Measurements from ENCODE around the gene RCC2. TPM values are rescaled to one million over a fixed set of nuclear protein-coding genes. Genes with fewer than 3 reads are reported as not detected.
A peak's percentile ranks its signal among the peaks of the same experiment; 100 is the strongest.

The RCC2 gene
- polyA plus RNA-seq, 1 donor (not counting 4 experiments of a cell fraction or from before 2014, with no cell fraction given): 45.2 TPM

- TF ChIP-seq CTCF (optimal IDR thresholded peaks at IDR 0.05 in 1 of 3, IDR thresholded peaks at IDR 0.05 in 1 of 3, conservative IDR thresholded peaks at IDR 0.05 in 1 of 3; ENCODE audit: extremely low read depth in 1 of 3, insufficient read depth in 2 of 3, low read length in 3 of 3): no peak
- no peak for TF ChIP-seq EZH2 (IDR thresholded peaks at IDR 0.05; ENCODE audit: low read length)
- no peak overlapping the region for H2AFZ ChIP-seq (ENCODE audit: control insufficient read depth, low read length)
- FAIRE-seq (no peak), DNase-seq (ENCODE audit: low read depth, low spot score) (no peak)
- H3K4me2 ChIP-seq (ENCODE audit: control insufficient read depth, extremely low read depth, insufficient read depth, low read depth, low read length): no peak overlapping the region
- no peaks in the 10 kb centered on the region for H4K20me1 ChIP-seq (ENCODE audit: control insufficient read depth, extremely low read depth, insufficient read depth, low read length)
- no peak overlapping the region for H3K27ac ChIP-seq (ENCODE audit: control insufficient read depth, insufficient read depth, low read length)
- H3K9ac ChIP-seq (ENCODE audit: control insufficient read depth, extremely low read depth, insufficient read depth, low read length): no peak overlapping the region
- no peaks in the 10 kb centered on the region for H3K36me3 ChIP-seq (ENCODE audit: control insufficient read depth in 2 of 2, extremely low read depth in 1 of 2, insufficient read depth in 2 of 2, low read length in 2 of 2)
- H3K79me2 ChIP-seq (ENCODE audit: control insufficient read depth, insufficient read depth, low read length): no peaks in the 10 kb centered on the region
- no peaks in the 10 kb centered on the region for H3K27me3 ChIP-seq (ENCODE audit: control insufficient read depth, extremely low read depth, insufficient read depth, low read length)
- H3K9me3 ChIP-seq (ENCODE audit: control insufficient read depth, low read depth, low read length): no peaks in the 10 kb centered on the region
- dilution Hi-C loops (cut with MboI; ENCODE audit: extremely low pct_ligation_motif_present, low sequenced_read_pairs): no loop called here
- peaks cover under 1% of the 10 kb centered on the region for H3K4me1 ChIP-seq (ENCODE audit: control insufficient read depth, extremely low read depth, insufficient read depth, low read length)
- H3K9me1 ChIP-seq (ENCODE audit: control insufficient read depth, extremely low read depth, insufficient read depth, low read length): no peaks in the 10 kb centered on the region
- H3K4me3 ChIP-seq (ENCODE audit: control insufficient read depth in 2 of 3, extremely low read depth in 1 of 3, insufficient read depth in 2 of 3, low read depth in 1 of 3, low read length in 3 of 3): no peak overlapping the region
Measured at GRCh38 chr1:17360272-17360956, 79.1 kb downstream of the RCC2 start.

- H3K27ac ChIP-seq (ENCODE audit: control insufficient read depth, insufficient read depth, low read length): no peak overlapping the region
- dilution Hi-C loops (cut with MboI; ENCODE audit: extremely low pct_ligation_motif_present, low sequenced_read_pairs): loop anchor here (10.0 kb wide), 1 partner anchor 75 kb away; no protein-coding TSS in a partner anchor
Measured at GRCh38 chr1:17359808-17360207, 79.7 kb downstream of the RCC2 start.

More at GRCh38 chr1:17359808-17360207, 79.7 kb downstream of the RCC2 start:
- H3K9me3 ChIP-seq (ENCODE audit: control insufficient read depth, low read depth, low read length): no peaks in the 10 kb centered on the region
- peak overlapping the region; percentile 12 for H2AFZ ChIP-seq (ENCODE audit: control insufficient read depth, low read length)
- no peak overlapping the region for H3K4me2 ChIP-seq (ENCODE audit: control insufficient read depth, extremely low read depth, insufficient read depth, low read depth, low read length)
- H3K36me3 ChIP-seq (ENCODE audit: control insufficient read depth in 2 of 2, extremely low read depth in 1 of 2, insufficient read depth in 2 of 2, low read length in 2 of 2): no peaks in the 10 kb centered on the region
- no peaks in the 10 kb centered on the region for H3K9me1 ChIP-seq (ENCODE audit: control insufficient read depth, extremely low read depth, insufficient read depth, low read length)
- no peaks in the 10 kb centered on the region for H4K20me1 ChIP-seq (ENCODE audit: control insufficient read depth, extremely low read depth, insufficient read depth, low read length)
- H3K27me3 ChIP-seq (ENCODE audit: control insufficient read depth, extremely low read depth, insufficient read depth, low read length): no peaks in the 10 kb centered on the region
- H3K79me2 ChIP-seq (ENCODE audit: control insufficient read depth, insufficient read depth, low read length): no peaks in the 10 kb centered on the region
- FAIRE-seq (no peak), DNase-seq (ENCODE audit: low read depth, low spot score) (no peak)
- H3K4me1 ChIP-seq (ENCODE audit: control insufficient read depth, extremely low read depth, insufficient read depth, low read length): no peaks in the 10 kb centered on the region
- H3K4me3 ChIP-seq (ENCODE audit: control insufficient read depth in 2 of 3, extremely low read depth in 1 of 3, insufficient read depth in 2 of 3, low read depth in 1 of 3, low read length in 3 of 3): no peak overlapping the region
- no peak for TF ChIP-seq EZH2 (IDR thresholded peaks at IDR 0.05; ENCODE audit: low read length)
- H3K9ac ChIP-seq (ENCODE audit: control insufficient read depth, extremely low read depth, insufficient read depth, low read length): no peak overlapping the region

All from keratinocyte (primary cell).